HG02943 (cell line): Measurements from ENCODE around the gene TMEM184A.
A peak's percentile ranks its signal among the peaks of the same experiment; 100 is the strongest.

Source experiments
- ATAC-seq: cut with Tn5 transposase; IDR thresholded peaks from one replicate; pipeline ENCODE4 v1.9.1; 2021; ENCODE audit warnings: mild to moderate bottlenecking, low read depth, moderate library complexity; ENCODE audit not compliant: unreplicated experiment

The TMEM184A gene

DNA sequence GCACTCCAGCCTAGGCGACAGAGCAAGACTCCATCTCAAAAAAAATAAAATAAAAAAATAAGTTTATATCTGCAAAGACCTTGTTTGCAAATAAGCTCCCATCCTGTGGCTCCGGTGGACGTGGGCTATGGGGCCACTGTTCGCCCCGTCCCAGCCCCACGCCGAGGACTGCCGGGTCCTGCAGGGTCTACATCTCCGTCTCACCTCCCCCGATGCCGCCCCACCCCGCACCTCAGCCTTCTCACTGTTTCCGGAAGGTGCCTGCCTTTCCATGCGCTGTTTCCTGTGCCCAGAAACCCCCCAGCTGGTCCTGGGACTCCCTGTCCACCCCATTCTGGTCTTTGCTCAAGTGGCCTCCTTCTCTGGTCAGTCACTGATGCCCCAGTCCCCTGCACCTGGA lies 46.8 kb downstream of the TMEM184A start:
- no peak for ATAC-seq

DNA sequence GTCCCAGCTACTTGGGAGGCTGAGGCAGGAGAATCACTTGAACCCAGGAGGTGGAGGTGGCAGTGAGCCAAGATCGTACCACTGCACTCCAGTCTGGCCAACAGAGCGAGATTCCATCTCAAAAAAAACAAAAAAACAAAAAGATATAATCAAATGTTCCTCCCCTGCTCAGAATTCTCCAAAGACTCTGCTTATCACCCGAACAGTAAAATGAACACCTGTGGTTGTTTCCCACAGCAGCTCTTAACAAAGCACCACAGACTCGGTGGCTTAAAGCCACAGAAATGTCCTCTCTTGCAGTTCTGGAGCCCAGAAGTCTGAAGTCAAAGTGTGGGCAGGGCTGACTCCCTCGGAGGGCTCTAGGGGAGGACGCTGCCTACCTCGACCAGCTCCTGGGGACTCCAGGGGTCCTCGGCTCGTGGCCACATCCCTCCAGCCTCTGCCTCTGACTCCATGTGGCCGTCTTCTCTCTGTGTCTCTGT lies 47.7 kb downstream of the TMEM184A start:
- ATAC-seq = no peak

DNA sequence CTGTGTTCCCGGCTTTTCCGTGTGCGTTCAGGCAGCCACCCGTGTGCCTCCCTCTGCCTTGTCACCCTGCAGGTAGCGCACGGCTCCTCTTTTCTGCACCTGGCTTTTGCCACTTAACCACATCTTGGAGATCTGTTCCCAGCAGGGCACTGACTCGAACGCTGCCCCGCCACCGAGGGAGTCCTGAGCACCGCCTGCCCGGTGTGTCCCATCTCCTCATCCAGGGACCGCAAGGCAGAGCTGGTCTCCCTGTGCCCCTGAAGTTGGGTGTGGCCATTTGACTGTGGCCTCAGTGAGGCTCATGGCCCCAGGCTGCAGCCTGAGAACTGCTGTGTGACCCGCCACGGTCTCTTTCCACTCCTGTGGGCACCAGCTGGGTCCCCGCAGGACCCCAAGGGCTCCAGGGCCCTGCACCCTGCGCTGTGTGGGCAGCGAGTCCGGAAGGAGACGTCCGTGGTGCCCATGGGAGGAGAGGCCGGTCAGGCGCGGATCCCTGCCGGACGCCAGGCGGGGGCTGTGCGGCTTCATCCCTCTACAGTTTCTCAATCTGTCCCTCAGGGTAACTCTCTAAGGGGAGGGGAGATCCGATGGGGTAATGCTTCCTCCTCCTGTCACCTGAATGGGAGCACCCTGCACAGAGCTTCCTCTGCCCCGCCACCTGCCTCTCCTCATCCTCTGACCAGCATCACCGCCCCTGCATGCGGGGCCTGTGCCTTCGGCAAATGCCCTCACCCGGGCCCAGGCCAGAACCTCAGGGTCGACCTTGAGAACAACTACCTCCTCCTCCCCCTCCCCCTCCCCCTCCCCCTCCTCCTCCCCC lies 50.1 kb downstream of the TMEM184A start:
- no peak for ATAC-seq

DNA sequence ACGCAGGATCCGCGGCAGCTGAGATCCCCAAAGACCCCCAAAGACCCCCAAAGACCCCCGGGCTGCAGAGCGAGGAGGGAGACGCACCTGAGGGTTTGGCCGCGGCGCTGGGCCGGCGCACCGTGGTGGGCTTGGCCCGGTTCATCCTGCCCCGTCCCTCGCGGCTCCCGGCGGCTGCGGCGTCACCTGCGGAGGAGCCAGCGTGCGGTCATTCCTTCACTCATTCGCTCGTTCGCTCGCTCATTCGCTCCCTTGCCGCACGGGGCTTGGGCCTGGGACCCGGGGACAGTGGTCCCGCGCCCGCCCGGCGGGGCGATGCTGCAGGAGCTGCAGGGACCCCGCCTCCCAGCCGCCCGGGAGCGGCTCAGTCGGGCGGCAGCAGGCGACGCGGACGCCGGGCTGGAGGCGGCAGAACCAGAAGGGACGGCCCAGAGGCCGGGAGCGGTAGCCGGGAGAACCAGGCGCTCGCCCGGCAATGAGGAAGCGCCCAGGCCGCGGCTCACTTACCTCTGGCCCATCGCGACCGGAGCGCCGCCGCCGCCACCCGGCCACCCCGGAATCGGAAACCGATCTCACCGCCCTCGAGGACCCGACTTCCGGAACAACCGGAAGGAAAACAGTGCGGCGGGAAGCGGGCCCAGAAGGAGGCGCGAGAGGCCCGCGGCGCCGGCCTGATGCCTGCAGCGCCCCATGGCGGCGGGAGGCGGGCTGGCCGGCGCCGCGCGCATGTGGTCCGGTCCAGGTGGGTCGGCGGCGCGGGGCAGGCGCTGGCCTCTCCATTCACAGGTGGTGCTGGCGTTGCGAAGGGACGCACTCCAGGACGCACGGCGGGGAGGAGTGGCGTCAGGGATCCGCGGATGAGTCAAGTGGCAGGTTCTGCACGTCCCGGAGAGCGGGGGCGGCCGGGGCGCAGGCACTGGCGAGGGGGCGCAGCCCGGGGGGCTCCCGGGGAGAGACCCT lies 51.9 kb downstream of the TMEM184A start, which contains the start of gene INTS1:
Gene INTS1, minus strand, starts transcription at position 574 of the 960 bp plus-strand sequence. Its CDS starts 429 bp downstream, at position 145.
- peak; percentile 65 for ATAC-seq

DNA sequence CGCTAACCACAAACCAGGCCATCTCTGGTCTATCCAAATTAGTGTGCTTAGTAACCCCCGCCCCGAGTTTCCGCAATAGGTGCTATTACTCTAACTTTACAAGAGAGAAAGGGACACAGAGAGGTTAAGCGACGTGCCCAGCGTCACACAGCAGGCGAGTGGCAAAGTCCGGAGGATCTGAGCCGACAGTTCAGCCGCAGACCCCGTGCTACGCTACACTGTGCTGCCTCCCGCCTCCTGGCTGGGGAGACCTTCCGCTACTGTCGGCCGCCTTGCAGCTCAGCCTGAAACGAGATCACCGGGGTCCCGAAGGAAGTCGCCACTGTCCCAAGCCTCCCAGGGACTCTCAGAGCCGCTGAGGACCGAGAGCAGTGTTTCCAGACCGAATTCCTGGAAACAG lies 52.6 kb downstream of the TMEM184A start:
- no peak for ATAC-seq

DNA sequence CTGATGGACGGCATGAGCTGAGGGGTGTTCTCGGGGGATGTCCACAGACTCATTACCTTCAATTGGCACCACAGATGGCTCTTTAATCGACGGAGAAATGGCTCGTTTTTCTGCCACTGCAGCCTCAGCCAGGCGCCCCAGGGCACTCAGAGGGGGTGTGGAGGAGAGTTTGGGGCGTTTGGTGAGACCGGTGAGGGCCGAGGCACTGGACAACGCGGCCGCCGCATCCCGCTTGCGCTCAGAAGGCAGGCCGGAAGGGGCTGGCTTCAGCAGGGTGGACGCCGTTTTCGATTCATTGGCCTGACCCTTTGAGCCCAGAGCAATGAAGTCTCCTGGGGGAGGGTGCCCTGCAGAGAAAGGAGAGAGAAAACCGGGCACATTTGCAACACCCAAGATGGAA lies 53.2 kb downstream of the TMEM184A start:
- no peak for ATAC-seq

DNA sequence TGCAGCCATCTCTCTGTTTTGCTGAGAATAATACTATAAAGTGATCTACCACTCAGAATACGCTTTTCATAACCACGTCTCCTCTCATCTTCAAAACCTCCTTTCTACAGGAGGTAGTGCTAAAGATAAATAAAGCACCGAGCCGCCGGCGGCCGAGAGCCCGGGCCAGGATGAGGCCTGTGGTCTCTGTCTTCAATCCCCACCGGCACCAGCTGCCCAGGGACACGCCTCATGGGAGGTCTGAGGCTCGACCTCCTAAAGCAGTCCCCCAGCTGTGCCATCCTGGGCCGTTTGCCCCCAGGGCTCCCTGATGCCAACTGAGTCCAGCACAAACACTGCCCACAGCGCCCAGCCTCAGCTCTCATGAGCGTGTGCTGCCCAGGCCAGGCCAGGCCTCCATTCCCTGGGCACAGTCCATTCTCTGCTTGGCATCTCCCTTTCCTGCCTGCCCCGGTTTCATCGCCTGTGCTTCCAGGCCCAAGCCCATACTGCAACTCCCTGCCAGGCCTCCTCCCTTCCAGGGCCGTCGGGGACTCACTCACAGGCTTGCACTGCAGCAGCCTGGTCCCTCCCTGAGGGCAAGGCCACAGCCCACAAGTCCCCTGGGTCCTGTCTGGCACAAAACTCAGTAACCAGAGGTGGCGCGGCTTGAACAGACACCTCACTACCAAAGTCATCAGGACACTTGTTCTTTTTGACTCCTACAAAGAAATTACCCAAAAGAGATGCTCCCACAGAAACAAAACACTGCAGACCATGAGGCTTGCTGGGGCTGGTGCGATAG lies 54.3 kb downstream of the TMEM184A start:
- no peak for ATAC-seq

DNA sequence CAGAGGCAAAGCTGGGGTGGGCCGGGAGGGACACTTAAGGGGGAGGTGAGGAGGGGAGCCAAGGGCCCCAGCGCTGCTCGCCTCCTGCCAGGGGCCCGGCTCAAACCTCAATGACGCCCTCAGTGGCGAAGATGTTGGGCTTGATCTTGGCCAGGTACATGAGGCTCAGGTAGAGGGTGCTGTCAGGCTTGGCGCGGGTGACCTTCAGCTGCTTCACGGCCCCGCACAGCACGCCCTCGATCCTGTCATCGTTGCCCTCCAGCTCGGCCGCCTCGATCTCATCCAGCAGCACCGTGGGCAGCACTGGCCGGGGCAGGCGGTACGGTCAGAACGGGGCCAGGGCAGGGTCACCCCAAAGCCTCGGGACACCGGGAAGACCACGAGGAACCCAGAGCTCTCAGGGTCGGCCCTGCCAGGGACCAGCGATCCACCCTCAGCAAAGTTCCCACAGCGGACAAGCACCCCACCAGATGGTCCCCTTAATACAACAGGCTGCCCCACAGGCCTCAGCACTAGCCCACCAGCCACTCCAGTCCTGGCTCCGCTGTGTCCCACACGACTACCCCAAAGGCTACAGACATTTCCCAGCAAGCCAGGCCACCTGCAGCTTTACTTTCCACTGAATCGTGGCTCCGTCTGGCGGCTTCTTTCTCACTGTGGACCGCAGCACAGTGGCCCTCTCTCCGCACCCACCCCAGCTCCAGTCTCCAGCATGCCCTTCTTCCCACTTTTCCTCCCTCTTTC lies 55.8 kb downstream of the TMEM184A start:
- no peak for ATAC-seq

DNA sequence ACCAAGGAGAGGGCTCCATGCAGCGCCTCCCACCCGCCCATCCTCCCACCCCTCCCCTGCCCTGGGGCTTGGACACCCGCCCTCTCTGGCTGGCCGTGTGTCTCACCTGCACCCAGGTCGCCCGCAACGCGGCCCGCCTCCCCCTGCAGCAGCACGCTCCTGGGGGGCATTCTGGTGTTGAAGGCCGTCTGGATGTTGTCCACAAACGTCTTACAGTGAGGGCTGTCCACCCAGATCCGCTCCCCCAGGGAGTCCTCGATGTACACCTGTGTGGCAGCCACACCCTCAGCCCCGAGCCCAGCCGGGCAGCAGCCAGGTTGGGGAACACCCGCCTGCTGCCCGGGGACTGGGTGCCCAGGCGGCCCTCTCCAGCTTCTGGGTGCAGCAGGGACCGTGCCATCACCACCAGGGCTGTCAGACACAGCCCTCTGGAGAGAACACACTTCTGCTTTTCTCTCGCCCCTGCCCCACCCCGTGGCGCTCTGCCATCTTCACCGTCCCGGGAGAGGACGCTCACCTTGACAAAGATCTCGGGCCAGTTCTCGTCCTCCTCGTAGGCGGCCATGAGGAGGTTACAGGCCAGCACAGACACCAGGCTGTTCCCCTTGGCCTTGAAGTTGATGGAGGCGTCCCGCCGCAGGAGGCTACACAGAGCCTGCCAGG lies 56.5 kb downstream of the TMEM184A start:
- ATAC-seq = no peak

DNA sequence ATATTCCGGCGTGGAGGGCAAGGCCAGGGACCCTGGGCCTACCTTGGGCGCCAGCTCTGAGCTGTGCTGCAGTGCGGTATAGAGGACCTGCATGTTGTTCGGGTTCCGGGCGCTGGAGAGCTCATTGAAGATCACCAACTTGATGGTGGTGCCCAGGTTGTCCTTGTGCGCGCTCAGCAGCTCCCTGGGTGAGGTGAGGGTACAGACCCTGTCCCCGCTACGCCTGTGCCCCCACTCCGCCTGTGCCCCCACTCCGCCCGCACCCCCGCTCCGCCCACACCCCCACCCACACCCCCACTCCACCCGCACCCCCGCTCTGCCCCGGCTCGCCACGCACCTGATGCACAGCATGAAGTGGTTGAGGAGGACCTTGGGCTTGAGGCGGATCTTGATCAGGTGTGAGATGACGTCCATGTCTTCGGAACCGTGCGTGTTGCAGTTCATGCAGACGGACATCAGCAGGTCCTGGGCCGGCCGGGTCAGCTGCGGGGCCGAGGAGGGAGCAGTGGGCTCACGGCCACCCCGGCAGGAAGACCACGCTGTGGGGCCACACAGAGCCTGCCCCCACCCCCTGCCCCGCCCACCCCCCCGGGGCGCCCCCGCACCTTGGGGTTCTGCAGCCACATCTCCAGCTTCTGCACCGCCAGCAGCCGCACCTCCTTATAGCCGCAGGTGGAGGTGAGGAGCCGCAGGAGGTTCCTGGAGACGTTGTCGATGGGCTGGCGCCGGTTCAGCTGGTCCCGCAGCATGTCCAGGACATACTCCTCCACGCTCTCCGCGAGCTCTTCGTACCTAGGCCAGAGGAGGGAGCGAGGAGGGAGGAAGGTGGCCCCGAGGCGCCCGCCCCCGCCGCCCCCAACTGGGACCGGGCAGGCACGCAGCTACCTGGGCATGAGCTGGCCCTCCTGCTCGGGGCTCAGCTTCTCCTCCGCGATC lies 57.4 kb downstream of the TMEM184A start:
- no peak for ATAC-seq

DNA sequence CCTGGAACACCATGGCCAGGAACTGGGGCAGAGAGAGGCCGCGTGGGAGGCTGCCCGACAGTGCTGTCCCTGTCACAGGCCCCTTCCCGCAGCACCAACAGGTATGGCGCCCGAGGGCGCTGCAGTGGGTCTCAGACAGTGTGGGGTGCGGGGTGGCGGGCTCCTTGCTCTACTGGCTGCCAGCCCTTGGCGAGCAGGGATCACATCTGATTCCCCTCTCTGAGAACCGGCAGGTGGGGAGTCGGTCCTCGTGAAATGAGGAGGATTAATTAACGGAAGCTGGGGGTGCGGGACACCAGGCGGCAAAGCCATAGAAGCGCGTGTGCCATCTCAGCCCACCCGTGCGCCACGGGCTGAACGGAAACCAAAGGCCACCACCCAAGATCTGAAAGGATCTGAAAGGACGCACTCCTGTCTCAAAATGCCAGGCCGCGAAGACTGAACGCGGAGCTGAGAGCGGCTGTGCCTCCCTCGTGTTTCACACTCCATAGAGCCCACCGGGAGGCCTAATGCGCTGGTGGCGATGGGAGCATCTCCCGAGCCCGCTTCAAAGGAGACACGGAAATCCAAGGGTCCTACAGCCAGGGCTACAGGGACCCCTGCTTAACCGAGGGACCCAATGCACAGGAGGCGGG lies 58.6 kb downstream of the TMEM184A start:
- ATAC-seq = no peak

DNA sequence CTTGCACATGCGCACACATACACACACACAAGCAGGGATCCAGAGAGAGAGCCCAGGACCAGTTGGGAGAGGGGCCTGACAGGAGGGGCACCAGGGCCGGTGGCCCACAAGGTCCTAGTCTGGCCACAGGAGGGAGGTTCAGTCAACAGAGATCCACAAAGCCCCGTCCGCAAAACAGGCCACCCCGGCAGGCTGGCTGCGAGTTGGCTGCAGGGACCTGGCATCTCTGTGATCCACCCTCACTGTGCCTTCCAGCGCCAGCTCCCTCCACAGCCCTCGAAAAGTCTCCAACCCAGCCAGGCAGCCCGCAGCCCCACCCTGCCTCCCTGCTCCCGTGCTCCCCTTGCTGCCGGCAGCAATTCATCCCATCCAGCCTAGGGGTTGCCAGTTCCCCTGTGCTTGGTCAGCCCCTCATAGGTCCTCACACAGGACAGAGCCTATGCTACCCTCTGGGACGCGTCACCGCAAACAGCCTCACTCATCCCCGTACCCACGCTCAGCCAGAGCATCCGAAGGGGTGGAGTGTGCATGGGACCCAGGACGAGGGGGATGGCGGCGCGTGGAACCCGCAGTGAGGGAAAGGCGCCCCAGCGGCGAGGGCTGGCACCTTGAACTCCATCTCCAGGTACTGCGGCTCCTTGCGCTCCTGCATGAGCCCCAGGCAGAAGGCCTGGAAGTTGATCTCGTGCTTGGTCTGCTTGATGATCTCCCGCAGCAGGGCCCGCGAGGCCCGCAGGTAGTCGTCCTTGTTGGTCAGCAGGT lies 59.3 kb downstream of the TMEM184A start:
- no peak for ATAC-seq

DNA sequence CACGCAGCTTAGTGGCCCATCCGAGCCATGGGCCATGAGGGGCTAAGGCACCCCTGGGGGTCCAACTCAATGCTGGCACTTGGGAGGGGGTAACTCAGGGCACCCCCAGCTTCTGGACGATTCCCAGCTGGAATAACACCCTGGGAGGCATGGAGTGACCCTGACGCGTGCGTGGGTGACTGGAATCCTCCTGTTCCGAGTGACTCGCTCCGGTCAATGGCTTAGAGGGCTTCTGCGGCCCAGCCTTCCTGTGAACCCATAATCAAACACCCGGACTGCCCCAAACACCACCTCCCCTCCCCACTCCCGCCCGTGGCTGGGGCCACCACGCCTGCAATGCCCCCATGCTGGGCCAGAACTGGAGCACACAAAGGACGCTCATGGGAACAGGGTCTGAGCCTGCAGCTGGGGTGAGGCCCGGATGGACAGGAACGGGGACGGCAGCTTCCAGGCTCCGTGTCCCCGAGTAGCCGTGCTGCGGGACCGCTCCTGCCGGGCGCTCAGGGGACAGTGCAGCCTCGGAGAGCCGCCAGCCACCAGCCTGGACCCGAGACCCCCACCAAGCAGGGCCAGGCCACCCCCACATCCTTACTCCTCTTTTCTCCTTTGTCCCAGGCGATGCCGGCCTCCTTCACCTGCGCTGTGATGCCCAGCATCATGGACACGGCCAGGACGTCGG lies 60.3 kb downstream of the TMEM184A start:
- ATAC-seq = no peak

DNA sequence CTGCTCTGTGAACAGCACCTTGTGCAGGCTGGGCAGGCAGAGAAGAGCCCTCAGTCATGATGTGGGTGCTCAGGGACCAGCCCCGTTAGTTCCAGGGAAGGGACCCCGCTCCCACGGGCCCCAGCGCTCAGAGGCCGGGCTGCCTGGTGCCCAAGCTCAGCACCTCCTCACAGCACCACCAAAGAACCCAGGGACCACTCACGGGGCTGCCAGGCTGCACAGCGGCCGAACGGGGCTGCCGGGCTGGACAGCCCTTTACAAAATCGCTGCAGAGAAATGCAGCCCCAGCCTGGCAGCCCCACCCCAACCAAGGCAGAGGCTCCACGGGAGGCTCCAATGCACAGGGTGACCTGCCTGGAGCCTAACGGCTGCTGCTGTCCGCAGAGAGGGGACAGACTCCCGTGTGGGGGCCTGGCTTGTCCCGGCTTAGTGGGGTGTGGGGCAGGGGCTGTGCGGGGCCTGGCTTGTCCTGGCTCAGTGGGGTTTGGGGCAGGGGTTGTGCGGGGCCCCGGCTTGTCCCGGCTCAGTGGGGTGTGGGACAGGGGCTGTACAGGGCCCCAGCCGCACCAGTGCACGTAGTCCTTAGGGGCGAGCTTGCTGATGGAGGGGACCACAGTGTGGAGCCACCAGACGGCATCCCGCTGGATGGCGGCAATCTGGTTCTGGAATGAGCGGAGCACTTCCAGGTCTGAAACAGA lies 61.0 kb downstream of the TMEM184A start:
- ATAC-seq = no peak

DNA sequence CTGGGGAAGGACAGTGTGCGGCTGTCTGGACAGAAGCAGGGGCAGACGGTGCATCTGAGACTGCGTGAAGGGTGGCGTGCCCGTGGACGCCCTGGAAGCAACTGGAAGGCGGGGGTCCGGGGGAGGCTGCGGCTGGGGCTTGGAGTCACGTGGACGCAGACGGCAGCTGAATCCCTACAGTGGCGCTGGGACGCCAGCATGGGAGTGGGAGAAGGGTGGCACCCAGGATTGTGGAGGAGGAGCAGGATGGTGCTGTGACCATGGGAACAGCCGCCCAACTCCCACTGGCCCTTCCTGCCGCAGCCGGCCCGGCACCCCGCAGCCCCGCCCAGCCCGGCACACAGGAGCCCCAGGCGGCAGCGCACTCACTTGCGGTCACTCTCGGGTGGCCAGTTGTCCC lies 61.6 kb downstream of the TMEM184A start:
- no peak for ATAC-seq

DNA sequence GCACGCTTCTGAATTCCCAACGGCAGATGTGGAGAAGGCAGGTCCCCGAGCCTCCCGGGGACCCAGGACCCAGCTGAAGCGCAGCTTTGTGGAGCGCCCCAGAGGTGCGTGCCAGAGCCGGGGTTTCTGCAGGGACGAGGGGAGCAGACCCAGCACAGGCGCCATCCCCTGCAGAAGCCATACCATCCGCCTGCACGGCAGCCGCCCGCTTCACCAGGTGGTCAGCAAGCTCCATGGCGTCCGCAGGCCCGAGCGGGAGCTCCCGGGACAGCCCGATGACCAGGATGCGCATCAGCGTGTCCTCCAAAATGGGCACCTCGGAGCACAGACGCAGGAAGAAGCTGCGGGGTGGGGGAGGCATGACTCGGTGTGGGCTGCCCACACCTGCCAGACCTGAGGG lies 62.4 kb downstream of the TMEM184A start:
- ATAC-seq = no peak
